MM.1S (cell line): Measurements from ENCODE around the gene PPP2R5E.

Experiments
- CTCF ChIP-seq: fragments of 300-600 bp; sonication (generic); IDR thresholded peaks from 2 replicates; pipeline ENCODE4 v1.5.1; 2016; ENCODE audit warnings: antibody characterized with exemption, low read length, mixed read lengths
- EZH2 ChIP-seq: fragments of 300-600 bp; sonication (generic); optimal IDR thresholded peaks from 2 replicates; pipeline ENCODE3; 2017; ENCODE audit warnings: low read depth, mild to moderate bottlenecking, antibody characterized with exemption, low read length, mixed read lengths
- EZH2phosphoT487 ChIP-seq: fragments of 300-600 bp; sonication (generic); IDR thresholded peaks from 2 replicates; pipeline ENCODE4 v1.6.1; 2018; ENCODE audit warnings: antibody characterized with exemption, low read length

- TF ChIP-seq CTCF (no peak), EZH2 (no peak), EZH2phosphoT487 (no peak)
Measured at GRCh38 chr14:63453443-63453936, 89.7 kb downstream of the PPP2R5E start.
